ENCODE results near the gene SARNP.

DNA sequence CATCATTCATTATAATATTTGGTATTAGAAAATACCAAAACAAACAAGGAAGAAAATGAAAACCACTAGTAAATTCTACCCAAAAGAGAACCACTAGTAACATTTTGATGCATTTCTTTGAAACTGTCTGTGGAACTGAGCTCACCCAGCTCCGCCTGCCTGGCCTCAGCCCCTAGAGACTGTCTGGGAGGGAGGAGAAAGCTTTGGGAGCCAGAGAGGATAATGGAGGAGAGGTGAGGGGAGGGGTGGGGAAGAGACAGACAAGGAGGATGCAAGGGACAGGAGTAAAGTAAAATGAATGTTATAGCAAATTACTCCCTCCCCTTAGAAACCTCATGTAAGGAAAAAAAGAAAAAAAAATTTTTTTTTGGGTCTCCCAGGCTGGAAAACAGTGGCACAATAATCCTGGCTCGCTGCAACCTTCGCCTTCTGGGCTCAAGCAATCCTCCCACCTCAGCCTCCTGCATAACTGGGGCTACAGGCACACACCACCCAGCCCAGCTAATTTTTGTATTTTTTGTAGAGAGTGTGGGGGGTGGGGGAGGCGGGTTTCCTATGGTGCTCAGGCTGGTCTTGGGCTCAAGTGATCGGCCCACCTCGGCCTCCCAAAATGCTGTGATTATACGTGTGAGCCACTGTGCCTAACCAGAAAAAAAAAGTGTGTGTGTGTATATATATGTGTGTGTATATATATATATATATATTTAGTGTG lies 28.4 kb upstream of the SARNP start:
- TF ChIP-seq, protein P1, sequence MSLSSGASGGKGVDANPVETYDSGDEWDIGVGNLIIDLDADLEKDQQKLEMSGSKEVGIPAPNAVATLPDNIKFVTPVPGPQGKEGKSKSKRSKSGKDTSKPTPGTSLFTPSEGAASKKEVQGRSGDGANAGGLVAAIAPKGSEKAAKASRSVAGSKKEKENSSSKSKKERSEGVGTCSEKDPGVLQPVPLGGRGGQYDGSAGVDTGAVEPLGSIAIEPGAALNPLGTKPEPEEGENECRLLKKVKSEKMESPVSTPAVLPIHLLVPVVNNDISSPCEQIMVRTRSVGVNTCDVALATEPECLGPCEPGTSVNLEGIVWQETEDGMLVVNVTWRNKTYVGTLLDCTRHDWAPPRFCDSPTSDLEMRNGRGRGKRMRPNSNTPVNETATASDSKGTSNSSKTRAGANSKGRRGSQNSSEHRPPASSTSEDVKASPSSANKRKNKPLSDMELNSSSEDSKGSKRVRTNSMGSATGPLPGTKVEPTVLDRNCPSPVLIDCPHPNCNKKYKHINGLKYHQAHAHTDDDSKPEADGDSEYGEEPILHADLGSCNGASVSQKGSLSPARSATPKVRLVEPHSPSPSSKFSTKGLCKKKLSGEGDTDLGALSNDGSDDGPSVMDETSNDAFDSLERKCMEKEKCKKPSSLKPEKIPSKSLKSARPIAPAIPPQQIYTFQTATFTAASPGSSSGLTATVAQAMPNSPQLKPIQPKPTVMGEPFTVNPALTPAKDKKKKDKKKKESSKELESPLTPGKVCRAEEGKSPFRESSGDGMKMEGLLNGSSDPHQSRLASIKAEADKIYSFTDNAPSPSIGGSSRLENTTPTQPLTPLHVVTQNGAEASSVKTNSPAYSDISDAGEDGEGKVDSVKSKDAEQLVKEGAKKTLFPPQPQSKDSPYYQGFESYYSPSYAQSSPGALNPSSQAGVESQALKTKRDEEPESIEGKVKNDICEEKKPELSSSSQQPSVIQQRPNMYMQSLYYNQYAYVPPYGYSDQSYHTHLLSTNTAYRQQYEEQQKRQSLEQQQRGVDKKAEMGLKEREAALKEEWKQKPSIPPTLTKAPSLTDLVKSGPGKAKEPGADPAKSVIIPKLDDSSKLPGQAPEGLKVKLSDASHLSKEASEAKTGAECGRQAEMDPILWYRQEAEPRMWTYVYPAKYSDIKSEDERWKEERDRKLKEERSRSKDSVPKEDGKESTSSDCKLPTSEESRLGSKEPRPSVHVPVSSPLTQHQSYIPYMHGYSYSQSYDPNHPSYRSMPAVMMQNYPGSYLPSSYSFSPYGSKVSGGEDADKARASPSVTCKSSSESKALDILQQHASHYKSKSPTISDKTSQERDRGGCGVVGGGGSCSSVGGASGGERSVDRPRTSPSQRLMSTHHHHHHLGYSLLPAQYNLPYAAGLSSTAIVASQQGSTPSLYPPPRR (CRISPR knock-in tag; IDR thresholded peaks at IDR 0.05; ENCODE audit: borderline replicate concordance): no peak
- TF ChIP-seq EZH2 (IDR thresholded peaks at IDR 0.05; ENCODE audit: borderline replicate concordance, low read depth, low read length): no peak
- TF ChIP-seq PTBP1 (IDR thresholded peaks at IDR 0.05; ENCODE audit: low read depth, low read length): no peak
- TF ChIP-seq, protein P2, sequence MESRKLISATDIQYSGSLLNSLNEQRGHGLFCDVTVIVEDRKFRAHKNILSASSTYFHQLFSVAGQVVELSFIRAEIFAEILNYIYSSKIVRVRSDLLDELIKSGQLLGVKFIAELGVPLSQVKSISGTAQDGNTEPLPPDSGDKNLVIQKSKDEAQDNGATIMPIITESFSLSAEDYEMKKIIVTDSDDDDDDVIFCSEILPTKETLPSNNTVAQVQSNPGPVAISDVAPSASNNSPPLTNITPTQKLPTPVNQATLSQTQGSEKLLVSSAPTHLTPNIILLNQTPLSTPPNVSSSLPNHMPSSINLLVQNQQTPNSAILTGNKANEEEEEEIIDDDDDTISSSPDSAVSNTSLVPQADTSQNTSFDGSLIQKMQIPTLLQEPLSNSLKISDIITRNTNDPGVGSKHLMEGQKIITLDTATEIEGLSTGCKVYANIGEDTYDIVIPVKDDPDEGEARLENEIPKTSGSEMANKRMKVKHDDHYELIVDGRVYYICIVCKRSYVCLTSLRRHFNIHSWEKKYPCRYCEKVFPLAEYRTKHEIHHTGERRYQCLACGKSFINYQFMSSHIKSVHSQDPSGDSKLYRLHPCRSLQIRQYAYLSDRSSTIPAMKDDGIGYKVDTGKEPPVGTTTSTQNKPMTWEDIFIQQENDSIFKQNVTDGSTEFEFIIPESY (CRISPR knock-in tag; IDR thresholded peaks at IDR 0.05): no peak
- TF ChIP-seq ZNF79 (CRISPR knock-in tag; IDR thresholded peaks at IDR 0.05; ENCODE audit: low read depth): no peak
- TF ChIP-seq ZNF274 (IDR thresholded peaks at IDR 0.05; ENCODE audit: borderline replicate concordance, low read depth, low read length): no peak
- no peak for TF ChIP-seq GATA2 (CRISPR knock-in tag; IDR thresholded peaks at IDR 0.05)
- TF ChIP-seq, protein P3, sequence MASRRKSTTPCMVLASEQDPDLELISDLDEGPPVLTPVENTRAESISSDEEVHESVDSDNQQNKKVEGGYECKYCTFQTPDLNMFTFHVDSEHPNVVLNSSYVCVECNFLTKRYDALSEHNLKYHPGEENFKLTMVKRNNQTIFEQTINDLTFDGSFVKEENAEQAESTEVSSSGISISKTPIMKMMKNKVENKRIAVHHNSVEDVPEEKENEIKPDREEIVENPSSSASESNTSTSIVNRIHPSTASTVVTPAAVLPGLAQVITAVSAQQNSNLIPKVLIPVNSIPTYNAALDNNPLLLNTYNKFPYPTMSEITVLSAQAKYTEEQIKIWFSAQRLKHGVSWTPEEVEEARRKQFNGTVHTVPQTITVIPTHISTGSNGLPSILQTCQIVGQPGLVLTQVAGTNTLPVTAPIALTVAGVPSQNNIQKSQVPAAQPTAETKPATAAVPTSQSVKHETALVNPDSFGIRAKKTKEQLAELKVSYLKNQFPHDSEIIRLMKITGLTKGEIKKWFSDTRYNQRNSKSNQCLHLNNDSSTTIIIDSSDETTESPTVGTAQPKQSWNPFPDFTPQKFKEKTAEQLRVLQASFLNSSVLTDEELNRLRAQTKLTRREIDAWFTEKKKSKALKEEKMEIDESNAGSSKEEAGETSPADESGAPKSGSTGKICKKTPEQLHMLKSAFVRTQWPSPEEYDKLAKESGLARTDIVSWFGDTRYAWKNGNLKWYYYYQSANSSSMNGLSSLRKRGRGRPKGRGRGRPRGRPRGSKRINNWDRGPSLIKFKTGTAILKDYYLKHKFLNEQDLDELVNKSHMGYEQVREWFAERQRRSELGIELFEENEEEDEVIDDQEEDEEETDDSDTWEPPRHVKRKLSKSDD (conservative IDR thresholded peaks at IDR 0.05; ENCODE audit: low read length): no peak
- TF ChIP-seq POLR2A (conservative IDR thresholded peaks at IDR 0.05): no peak
- no peak for TF ChIP-seq LCOR (CRISPR knock-in tag; IDR thresholded peaks at IDR 0.05)
- TF ChIP-seq, protein P4, sequence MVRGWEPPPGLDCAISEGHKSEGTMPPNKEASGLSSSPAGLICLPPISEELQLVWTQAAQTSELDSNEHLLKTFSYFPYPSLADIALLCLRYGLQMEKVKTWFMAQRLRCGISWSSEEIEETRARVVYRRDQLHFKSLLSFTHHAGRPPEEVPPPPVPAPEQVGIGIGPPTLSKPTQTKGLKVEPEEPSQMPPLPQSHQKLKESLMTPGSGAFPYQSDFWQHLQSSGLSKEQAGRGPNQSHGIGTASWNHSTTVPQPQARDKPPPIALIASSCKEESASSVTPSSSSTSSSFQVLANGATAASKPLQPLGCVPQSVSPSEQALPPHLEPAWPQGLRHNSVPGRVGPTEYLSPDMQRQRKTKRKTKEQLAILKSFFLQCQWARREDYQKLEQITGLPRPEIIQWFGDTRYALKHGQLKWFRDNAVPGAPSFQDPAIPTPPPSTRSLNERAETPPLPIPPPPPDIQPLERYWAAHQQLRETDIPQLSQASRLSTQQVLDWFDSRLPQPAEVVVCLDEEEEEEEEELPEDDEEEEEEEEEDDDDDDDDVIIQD (CRISPR knock-in tag; IDR thresholded peaks at IDR 0.05): no peak
- no peak for TF ChIP-seq NFATC3 (IDR thresholded peaks at IDR 0.05)
- TF ChIP-seq, protein P5, sequence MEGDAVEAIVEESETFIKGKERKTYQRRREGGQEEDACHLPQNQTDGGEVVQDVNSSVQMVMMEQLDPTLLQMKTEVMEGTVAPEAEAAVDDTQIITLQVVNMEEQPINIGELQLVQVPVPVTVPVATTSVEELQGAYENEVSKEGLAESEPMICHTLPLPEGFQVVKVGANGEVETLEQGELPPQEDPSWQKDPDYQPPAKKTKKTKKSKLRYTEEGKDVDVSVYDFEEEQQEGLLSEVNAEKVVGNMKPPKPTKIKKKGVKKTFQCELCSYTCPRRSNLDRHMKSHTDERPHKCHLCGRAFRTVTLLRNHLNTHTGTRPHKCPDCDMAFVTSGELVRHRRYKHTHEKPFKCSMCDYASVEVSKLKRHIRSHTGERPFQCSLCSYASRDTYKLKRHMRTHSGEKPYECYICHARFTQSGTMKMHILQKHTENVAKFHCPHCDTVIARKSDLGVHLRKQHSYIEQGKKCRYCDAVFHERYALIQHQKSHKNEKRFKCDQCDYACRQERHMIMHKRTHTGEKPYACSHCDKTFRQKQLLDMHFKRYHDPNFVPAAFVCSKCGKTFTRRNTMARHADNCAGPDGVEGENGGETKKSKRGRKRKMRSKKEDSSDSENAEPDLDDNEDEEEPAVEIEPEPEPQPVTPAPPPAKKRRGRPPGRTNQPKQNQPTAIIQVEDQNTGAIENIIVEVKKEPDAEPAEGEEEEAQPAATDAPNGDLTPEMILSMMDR (IDR thresholded peaks at IDR 0.05 in 2 of 3, conservative IDR thresholded peaks at IDR 0.05 in 1 of 3; ENCODE audit: insufficient read depth in 2 of 3, low read depth in 1 of 3, low read length in 3 of 3): no peak
- TF ChIP-seq BRD9 (IDR thresholded peaks at IDR 0.05; ENCODE audit: low read depth, partially characterized antibody): no peak

Data from K562 (cell line).